Aorta (tissue), 5 donors: ENCODE data around the gene ANKH. TPM values are rescaled to one million over a fixed set of nuclear protein-coding genes. Genes with fewer than 3 reads are reported as not detected.
"Not testable (repeated sequence)": the region's sequence is repeated elsewhere in the genome, so short reads cannot be mapped to it uniquely, and the experiment has no call there.

Experiments used
- ATAC-seq: fragments of 200-7000 bp; cut with Tn5 transposase; one replicate; pipeline ENCODE4 v1.9.1; 2022; ENCODE audit warnings: moderate library complexity; ENCODE audit not compliant: low FRiP score
- DNase-seq, 2 donors: peaks; one replicate each; pipeline ENCODE4 v3.0.0-alpha.2; 2020
- H3K27ac ChIP-seq, 2 donors: one replicate each; pipeline ENCODE4 v1.5.1; 2013; ENCODE audit warnings: low read length in 2 of 2, mild to moderate bottlenecking in 2 of 2, moderate library complexity in 2 of 2, control low read depth in 1 of 2, inconsistent platforms in 1 of 2, low read depth in 1 of 2
- H3K27me3 ChIP-seq, 2 donors: one replicate each; pipeline ENCODE4 v1.6.1; 2013; ENCODE audit warnings: control low read depth in 1 of 2, low read length in 1 of 2, mild to moderate bottlenecking in 1 of 2, moderate library complexity in 1 of 2; ENCODE audit not compliant: insufficient read depth in 2 of 2, control insufficient read depth in 1 of 2
- H3K36me3 ChIP-seq, 2 donors: one replicate each; pipeline ENCODE4 v1.6.1; 2013; ENCODE audit warnings: control low read depth in 1 of 2, low read length in 1 of 2, mild to moderate bottlenecking in 1 of 2; ENCODE audit not compliant: insufficient read depth in 2 of 2, control insufficient read depth in 1 of 2
- H3K4me1 ChIP-seq, 2 donors: one replicate each; pipeline ENCODE4 v1.6.1; 2013; ENCODE audit warnings: low read length in 2 of 2, control low read depth in 1 of 2, mild to moderate bottlenecking in 1 of 2, moderate library complexity in 1 of 2; ENCODE audit not compliant: insufficient read depth in 2 of 2, control insufficient read depth in 1 of 2
- H3K4me3 ChIP-seq, 2 donors: one replicate each; pipeline ENCODE4 v1.5.1; 2013; ENCODE audit warnings: low read length in 2 of 2, control low read depth in 1 of 2, mild to moderate bottlenecking in 1 of 2
- H3K9me3 ChIP-seq: one replicate; pipeline ENCODE4 v1.6.1; 2013; ENCODE audit warnings: mild to moderate bottlenecking, low read length; ENCODE audit not compliant: control insufficient read depth
- WGBS, 2 donors: extraction: QIAGEN DNeasy Blood & Tissue Kit; methylation state at CpG; one replicate each; pipeline ENCODE4 v1.1.7; 2013; 5-methylcytosine and 5-hydroxymethylcytosine counted together
- intact Hi-C, 2 donors: fragments of 100-400 bp; cut with DNase I; formaldehyde crosslinking; loops; one replicate each; pipeline versions ENCODE4 v1.14.2 to v1.15.0; 2022
- polyA plus RNA-seq, 2 donors: library from polyadenylated mRNA; stranded (reverse); fragments of 200-250 nt; gene quantifications; one replicate each; pipeline ENCODE4 v1.2.3, GENCODE V29; 2013
- total RNA-seq, 2 donors: library from RNA; stranded (reverse); fragmentation: NEBNext Ultra II Directional; extraction: Animal tissue kit (Norgen Biotek cat#: 25700); gene quantifications; one replicate each; pipeline ENCODE4 v1.2.1, GENCODE V29; 2021
- donor health status: healthy with polysubstance abuse.
- donor health status: Bipolar disorder and iron deficiency.
- donor health status: DM: no; HTN: no; CAD: no.
- donor health status: DM: no; HTN: no; CAD: no.
- donor health status: DM: yes; HTN: yes; CAD: no.

Gene ANKH
- total and polyA plus RNA-seq, 4 donors = 63.7 to 257 (median 167) TPM

GRCh38 chr5:14879393-14879792 is 7.8 kb upstream of the ANKH start:
- 83 to 86% methylated on average over 2 of the region's 2 CpGs for WGBS, 2 donors
- no peak for DNase-seq
- no peak overlapping the region for H3K4me3 ChIP-seq
- intact Hi-C loops = loop anchor here in 1 of 2 donors (10.0 kb wide), 1 partner anchor 195 kb away; no protein-coding TSS in a partner anchor
- H3K4me1 ChIP-seq = no peaks in the 10 kb centered on the region
- H3K9me3 ChIP-seq = no peaks in the 10 kb centered on the region
- no peaks in the 10 kb centered on the region for H3K27me3 ChIP-seq
- no peak overlapping the region for H3K27ac ChIP-seq
- no peaks in the 10 kb centered on the region for H3K36me3 ChIP-seq
- no peak for ATAC-seq

- not testable (repeated sequence) for H3K27ac ChIP-seq, H3K9me3 ChIP-seq, ATAC-seq, H3K36me3 ChIP-seq, H3K4me3 ChIP-seq, DNase-seq, H3K4me1 ChIP-seq, H3K27me3 ChIP-seq
- intact Hi-C loops = loop anchor here in 1 of 2 donors (10.0 kb wide), 1 partner anchor 193 kb away; no protein-coding TSS in a partner anchor
- WGBS, 2 donors = 95 to 96% methylated on average over 9 of the region's 9 CpGs
Observed at GRCh38 chr5:14878192-14878591, 6.6 kb upstream of the ANKH start.

- intact Hi-C loops = loop anchor here in 1 of 2 donors (10.0 kb wide), 1 partner anchor 191 kb away; no protein-coding TSS in a partner anchor
- Histone ChIP-seq H3K27ac (no peak overlapping the region), H3K4me3 (no peak overlapping the region), H3K9me3 (no peaks in the 10 kb centered on the region), H3K4me1 (no peaks in the 10 kb centered on the region), H3K27me3 (no peaks in the 10 kb centered on the region), H3K36me3 (no peaks in the 10 kb centered on the region)
- DNase-seq (no peak), ATAC-seq (no peak)
- 67 to 69% methylated on average over 5 of the region's 5 CpGs for WGBS, 2 donors
Observed at GRCh38 chr5:14876095-14876494, 4.5 kb upstream of the ANKH start.

GRCh38 chr5:14873790-14874189 is 2.2 kb upstream of the ANKH start:
- Histone ChIP-seq H3K27ac (no peak overlapping the region), H3K4me3 (no peak overlapping the region), H3K27me3 (no peaks in the 10 kb centered on the region), H3K9me3 (no peaks in the 10 kb centered on the region), H3K36me3 (no peaks in the 10 kb centered on the region), H3K4me1 (no peaks in the 10 kb centered on the region)
- no peak for DNase-seq
- intact Hi-C loops = loop anchor here (5.0 to 10.0 kb wide), 4 partner anchors 46 to 189 kb away; no protein-coding TSS in a partner anchor
- WGBS, 2 donors = 96 to 97% methylated on average over 3 of the region's 3 CpGs
- ATAC-seq = no peak

GRCh38 chr5:14873093-14873492 is 1.5 kb upstream of the ANKH start:
- intact Hi-C loops = loop anchor here (5.0 to 10.0 kb wide), 4 partner anchors 46 to 188 kb away; no protein-coding TSS in a partner anchor
- WGBS, 2 donors = 84 to 88% methylated on average over 9 of the region's 9 CpGs

GRCh38 chr5:14872070-14872989 is 752 bp upstream of the ANKH start:
- DNase-seq (peak; percentile 86 to 90), ATAC-seq (peak; percentile 84)
- Histone ChIP-seq H3K4me1 (no peaks in the 10 kb centered on the region), H3K4me3 (peak overlapping the region; percentile 85 to 97), H3K9me3 (no peaks in the 10 kb centered on the region), H3K27ac (peak overlapping the region; percentile 43 to 78), H3K27me3 (no peaks in the 10 kb centered on the region), H3K36me3 (no peaks in the 10 kb centered on the region)
- 2% methylated on average over 60 to 73 of the region's 73 CpGs for WGBS, 2 donors
- intact Hi-C loops = loop anchor here (5.0 to 10.0 kb wide), 4 partner anchors 45 to 188 kb away; no protein-coding TSS in a partner anchor

More at GRCh38 chr5:14873093-14873492, 1.5 kb upstream of the ANKH start:
- Histone ChIP-seq H3K36me3 (no peaks in the 10 kb centered on the region), H3K4me1 (no peaks in the 10 kb centered on the region), H3K9me3 (no peaks in the 10 kb centered on the region), H3K4me3 (no peak overlapping the region), H3K27me3 (no peaks in the 10 kb centered on the region), H3K27ac (no peak overlapping the region)
- no peak for DNase-seq
- ATAC-seq = no peak

GRCh38 chr5:14870337-14871213 is 1.0 kb downstream of the ANKH start:
- Histone ChIP-seq H3K4me3 (peak overlapping the region; percentile 85 to 97), H3K36me3 (no peaks in the 10 kb centered on the region), H3K27ac (no peak overlapping the region), H3K27me3 (no peaks in the 10 kb centered on the region), H3K9me3 (no peaks in the 10 kb centered on the region), H3K4me1 (peaks cover 0 to 1% of the 10 kb centered on the region in 2 donors)
- DNase-seq (peak in 1 of 2 donors; percentile 63), ATAC-seq (no peak)
- 2% methylated on average over 21 of the region's 21 CpGs for WGBS, 2 donors
- intact Hi-C loops = loop anchor here (2.0 to 10.0 kb wide), 6 partner anchors 43 to 186 kb away; no protein-coding TSS in a partner anchor

GRCh38 chr5:14869668-14870164 is 1.9 kb downstream of the ANKH start:
- H3K27me3 ChIP-seq = no peaks in the 10 kb centered on the region
- no peaks in the 10 kb centered on the region for H3K36me3 ChIP-seq
- peaks cover 0 to 1% of the 10 kb centered on the region in 2 donors for H3K4me1 ChIP-seq
- DNase-seq (no peak), ATAC-seq (no peak)
- H3K27ac ChIP-seq = no peak overlapping the region
- no peaks in the 10 kb centered on the region for H3K9me3 ChIP-seq
- 10 to 14% methylated on average over 9 of the region's 9 CpGs for WGBS, 2 donors
- intact Hi-C loops = loop anchor here (2.0 to 10.0 kb wide), 7 partner anchors 42 to 185 kb away; no protein-coding TSS in a partner anchor
- peak overlapping the region; percentile 85 to 97 for H3K4me3 ChIP-seq
